ENCODE data around the gene ZFYVE27.

Gene ZFYVE27

DNA sequence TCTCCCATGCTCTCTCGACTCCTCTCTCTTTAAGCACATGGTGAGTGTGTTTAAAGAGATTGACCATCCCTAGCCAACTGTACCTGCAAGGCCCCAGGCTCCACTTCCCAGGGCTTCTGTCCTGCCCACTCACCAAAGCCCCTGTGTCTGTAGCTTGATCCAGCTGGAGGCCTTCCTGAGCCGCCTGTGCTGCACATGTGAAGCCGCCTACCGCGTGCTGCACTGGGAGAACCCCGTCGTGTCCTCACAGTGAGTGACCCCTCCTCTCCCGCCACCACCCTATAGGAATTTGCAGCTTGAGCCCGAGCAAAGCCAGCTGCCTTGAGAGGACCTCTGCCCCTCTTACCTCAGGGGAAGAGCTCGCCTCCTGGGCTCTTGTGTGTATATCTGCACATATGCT is 11.2 kb downstream of the ZFYVE27 start:
- DNase-seq = no peak

DNA sequence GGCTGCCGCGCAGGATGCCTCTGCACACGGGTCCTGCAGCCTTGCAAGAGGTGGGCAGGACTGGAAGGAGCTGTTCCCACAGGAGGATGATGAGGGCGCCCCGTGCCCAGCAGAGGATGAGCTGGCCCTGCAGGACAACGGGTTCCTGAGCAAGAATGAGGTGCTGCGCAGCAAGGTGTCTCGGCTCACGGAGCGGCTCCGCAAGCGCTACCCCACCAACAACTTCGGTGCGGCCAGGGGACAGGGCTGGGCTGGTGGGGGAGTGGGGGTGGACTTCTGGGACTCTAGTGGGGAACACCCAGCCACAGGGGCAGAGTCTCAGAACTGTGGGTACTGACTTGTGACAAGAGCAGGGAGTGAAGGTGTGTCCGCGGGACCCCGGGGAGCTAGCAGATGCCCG is 16.0 kb downstream of the ZFYVE27 start:
- no peak for DNase-seq

DNA sequence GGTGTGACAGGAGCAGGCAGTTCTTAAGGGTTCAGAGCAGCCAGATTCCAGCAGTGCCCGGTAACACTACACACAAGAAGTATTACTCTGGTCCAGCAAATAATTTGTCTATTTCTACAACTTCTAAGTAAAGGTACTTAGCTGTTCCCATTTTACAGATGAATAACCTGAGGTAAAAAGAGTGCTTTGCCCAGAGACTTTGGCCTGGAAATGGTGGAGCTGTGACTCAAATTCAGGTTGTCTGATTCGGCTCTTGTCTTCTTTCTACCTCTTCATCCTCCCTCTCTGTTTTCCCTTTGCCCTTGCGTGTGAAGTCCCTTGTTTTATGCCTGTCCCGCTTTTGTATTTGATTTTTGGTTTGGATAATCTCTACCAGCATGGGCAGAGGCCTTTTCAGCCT is 17.8 kb downstream of the ZFYVE27 start:
- no peak for DNase-seq

DNA sequence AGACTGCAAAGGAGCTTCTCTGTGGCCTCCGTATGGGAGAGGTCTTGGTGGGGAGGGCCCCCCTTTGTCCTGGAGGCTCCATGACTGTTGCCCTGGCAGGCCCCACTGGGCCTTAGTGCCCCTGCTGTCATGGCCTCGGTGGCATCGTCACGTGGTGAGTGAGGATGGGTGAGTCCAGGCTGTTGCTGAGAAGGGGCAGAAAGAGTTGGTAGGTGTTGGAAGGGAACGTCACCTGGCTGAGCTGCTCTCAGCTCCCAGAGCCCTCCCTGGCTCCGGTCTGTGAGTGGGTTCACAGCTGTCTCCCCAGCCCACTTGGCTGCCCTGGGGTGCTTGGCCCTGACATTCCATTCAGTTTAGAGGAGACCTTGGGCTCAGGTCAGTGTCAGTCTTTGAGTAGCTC is 18.8 kb downstream of the ZFYVE27 start:
- no peak for DNase-seq

DNA sequence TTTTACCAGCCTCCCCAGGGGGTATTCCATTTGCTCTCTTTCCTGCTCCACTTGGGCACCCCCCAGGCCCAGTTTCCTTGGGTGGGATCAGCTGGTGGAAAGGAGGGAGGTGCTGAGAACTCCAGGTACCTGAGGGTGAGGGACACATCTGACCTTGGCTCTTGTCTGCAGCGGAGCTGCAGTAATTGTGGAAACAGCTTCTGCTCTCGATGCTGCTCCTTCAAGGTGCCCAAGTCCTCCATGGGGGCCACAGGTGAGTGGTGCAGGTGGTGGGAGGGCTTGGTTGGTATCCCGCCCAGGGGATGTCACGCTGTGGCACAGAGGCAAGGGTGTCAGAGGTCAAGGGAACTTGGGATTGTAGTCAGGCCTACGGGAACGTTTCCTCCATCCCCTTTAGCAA is 20.5 kb downstream of the ZFYVE27 start:
- no peak for DNase-seq

DNA sequence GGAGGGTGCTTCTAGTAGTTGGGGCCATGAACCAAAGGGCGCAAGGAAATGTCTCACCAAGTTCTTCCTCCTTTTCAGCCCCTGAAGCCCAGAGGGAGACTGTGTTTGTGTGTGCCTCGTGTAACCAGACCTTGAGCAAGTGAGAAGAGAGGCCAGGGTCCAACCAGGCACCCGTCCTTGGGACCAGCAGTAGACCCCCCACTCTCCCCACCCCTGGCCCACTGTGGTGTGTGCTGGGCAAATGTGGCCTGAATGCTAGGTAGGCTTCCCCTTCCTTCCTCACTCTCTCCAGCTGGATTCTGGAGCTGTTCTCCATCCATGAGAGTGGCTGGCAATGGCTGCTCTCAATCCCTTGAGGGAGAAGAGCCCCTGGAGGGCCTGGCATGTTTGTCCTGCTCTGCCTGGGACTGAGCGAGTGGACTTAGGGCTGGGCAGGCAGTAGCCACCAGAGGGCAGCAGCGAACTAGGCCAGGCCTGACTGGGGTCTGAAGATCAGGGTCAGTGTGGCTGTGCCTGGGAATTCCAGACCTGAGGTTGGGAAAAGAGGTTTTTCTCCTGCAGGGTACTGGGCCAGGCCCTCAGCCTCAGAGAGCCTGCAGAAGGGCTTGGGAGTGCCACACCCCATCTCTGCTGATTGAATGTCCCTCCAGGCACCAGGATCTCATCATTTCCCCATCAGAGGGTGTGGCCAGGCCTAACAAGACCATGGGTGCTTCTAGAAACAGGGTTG is 22.4 kb downstream of the ZFYVE27 start:
- DNase-seq = peak; percentile 81

DNA sequence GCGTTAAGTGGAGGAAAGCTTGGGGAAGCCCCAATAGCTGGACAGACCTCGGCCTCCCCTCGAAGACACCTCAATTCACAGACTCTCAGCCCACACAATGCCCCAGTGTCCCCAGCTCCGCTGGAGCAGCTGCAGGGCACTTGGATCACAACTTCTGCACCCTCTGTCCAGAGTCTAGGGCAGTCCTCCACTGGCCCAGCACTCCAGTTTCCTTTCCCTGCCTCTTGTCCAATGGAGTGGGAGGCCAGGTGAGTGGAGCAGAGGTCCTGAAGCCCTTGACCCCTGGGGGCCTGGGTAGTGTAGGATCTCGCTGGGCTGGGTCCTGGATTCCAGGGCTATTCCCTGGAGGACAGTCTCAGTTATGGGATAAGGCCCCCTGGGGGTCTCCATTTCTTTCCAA is 23.0 kb downstream of the ZFYVE27 start:
- DNase-seq = no peak

DNA sequence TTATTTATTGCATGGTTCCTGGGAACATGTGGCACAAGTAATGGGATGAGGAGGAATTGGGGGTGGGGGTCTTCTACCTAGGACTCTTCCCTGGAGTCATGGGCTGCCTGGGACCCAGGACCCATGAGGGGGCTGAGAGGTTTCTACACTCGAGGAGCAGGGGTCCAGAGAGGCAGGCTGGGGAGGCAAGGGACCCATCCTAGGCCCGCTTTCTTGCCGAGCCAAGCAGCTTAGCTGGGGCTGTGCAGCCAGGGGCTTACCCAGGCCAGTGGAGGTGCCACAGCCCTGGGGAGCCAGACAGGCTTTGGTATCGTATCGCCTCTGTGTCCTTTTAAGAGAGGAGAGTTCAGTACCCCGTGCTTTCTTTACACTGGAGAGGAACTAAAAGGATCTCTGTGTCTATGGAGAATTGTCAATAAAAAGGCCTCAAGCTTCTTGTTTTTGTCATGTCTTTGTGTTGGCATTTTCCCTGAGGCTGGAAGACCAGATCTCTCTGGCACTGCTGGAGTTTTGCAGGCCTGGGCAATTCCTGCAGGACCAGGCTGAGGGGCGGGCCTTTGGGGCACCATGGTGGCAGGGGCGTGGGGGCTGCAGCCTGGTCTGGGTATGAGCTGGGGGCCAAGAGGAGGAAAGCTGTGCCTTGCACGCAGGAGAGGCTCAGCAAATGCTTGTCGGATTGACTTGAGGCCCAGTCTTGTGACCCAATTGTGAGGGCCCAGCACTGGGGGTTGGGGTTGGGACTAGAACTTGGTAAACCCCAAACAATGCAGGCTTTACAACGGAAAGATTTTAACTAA is 23.7 kb downstream of the ZFYVE27 start:
- no peak for DNase-seq

DNA sequence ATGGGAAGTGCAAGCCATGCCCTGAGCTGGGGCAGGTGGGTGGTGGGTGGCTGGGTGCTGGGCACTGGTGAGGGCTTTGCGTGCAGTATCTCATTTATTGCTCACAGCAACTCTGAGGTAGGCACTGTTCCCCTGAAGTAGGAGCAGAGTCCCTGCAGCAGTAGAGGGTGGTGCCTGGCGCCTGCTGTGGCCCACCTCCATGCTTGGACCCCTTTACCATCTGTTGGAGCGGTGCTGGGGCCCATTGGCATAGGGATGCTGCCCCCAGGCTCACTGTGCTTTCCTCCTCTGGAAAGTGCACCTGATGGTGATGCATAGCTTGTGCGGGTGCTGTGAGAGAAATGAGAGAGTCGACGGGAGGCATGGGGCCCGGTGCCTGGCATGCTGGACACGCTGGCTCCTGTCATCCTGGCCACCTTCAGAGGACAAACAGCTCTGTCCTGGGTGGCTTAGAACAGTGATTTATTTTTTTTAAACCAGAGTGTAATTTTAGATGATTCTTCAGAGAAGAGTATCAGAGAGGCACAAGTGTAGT is 24.5 kb downstream of the ZFYVE27 start:
- no peak for DNase-seq

DNA sequence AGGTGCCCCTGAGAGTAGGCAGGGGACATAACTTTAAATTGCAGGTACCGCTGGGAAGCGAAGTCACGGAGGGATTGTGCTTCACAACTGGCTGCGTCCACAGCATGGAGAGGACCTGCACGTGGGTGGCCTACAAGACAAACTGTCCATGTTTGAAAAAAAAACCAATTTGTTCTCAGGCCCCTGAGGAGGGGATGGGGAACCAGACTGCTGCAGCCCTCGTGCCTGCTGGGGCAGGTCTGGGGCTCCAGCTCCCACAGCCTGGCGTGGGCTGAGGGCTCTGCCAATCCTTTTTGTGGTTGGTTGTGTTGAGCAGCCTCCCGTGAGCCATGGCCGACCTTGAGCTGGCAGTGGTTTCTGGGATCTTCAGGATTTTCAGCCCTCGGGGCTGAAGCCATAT is 25.1 kb downstream of the ZFYVE27 start:
- DNase-seq = no peak

DNA sequence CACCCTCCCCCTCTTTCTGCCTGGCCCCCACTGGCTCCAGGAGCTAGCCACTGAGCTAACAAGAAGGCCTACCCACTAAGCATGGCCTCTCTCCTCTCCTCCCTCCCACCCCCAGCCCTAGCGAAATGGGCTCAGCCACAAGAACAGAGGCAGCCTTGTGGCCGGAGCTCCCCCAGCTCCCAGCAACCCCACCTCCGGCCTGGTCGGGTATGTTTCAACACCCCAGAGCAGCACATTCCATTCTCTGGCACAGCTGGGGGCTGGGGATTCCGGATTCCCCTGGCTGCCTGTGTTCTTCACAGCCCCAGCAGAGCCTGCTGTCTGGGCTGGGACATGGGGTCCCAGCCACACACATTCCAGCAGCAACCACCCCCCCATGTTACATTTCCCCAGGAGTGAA is 25.9 kb downstream of the ZFYVE27 start:
- no peak for DNase-seq

DNA sequence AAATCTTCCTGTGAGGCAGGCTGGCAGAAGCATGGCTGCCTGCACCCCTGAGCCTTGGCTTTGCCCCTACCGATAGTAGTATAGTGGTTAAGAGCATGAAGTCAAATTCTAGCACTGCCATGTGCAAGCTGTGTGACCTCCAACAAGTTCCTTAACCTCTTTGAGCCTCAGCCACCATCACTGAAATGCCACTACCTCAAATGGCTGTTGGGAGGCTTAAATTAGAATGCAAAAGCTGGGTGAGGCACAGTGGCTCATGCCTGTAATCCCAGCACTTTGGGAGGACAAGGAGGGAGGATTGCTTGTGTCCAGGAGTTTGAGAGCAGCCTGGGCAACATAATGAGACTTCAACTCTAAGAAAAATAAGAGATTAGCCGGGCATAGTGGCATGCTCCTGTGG is 26.5 kb downstream of the ZFYVE27 start:
- DNase-seq = no peak

DNA sequence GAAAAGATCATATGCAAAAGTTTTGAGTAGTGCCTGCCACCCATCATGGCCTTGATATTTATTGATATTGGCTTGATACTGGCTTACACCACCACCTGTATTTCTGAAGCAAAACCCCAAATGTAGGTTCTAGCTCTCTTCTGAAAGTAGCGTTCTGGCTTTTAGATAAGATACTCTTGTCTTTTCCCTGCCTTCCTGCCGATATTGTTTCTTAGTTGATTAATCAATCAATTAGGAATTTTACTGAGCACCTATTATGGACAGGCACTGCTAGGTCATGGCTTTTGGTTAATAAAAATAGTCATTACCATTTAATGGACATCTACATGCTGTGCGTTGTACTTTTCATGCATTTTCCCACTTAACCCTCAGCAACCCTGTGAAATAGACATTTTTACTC is 27.0 kb downstream of the ZFYVE27 start:
- no peak for DNase-seq

DNA sequence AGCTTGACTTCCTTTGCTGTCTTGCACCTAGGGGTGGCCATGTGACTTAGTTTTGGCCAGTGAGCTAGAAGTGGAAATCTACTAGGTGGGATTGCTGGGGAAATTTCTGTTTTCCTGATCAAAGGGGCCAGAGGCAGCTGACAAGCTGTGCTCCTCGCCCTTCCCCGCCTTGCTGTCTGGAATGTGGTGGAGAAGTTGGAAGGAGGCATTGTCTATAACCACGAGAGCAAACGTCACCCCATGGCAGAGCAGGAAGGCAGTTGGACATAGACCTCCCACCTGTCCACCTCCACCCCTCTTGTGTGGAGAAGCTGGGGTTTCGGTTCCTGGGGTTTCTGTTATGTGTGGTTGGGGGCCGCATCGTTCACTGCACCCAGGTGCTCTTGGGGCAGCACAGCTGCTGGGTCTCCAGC is 27.6 kb downstream of the ZFYVE27 start:
- no peak for DNase-seq

DNA sequence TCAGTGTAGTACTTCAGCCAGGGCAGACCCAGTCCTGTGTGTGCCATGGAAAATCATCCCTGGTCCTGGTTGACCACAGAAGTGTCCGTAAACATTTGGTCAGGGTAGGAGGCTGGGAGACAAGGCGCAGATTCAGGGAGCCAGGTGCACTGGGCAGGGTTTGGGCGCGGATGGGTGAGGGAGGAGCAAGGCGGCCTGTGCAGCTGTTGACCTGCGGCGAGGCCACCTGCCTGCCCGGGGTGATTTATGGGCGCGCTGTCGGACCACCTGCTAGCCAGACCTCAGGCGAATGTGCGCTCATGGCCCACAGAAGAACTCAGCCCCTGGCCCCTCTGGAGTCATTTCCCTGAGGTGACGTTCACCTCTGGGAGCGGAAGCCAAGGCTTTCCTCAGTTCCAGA is 28.3 kb downstream of the ZFYVE27 start:
- DNase-seq = no peak

DNA sequence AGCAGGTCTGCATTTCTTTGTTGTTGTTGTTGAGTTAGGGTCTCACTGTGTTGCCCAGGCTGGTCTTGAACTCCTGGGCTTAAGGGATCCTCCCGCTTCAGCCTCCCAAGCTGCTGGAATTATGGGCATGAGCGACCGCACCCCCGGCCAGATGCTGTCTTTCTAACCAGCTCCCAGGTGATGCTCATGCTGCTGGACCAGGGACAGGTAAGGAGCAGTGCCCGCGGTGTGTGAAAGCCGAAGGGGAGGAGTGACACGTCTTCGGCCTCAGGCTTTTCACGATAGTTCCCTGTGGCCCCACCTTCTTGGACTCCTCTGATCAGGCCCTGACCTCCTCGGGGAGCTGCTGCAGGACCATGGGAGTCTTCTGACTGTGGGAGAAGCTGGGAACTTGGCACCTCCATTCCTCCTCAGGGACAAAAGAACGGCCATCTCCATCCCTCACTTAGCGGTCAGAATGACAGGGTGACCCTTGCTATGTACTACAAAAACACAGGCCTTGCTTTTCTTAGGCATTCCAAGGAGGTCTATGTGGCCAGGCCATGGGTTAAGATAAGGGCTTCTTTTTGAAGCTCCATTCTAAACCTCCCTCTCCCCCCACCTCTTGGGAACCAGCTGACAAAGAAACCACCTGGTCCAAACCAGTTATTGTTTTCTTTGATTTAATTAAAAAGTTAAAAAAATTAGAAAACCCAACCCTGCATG is 29.3 kb downstream of the ZFYVE27 start:
- no peak for DNase-seq

DNA sequence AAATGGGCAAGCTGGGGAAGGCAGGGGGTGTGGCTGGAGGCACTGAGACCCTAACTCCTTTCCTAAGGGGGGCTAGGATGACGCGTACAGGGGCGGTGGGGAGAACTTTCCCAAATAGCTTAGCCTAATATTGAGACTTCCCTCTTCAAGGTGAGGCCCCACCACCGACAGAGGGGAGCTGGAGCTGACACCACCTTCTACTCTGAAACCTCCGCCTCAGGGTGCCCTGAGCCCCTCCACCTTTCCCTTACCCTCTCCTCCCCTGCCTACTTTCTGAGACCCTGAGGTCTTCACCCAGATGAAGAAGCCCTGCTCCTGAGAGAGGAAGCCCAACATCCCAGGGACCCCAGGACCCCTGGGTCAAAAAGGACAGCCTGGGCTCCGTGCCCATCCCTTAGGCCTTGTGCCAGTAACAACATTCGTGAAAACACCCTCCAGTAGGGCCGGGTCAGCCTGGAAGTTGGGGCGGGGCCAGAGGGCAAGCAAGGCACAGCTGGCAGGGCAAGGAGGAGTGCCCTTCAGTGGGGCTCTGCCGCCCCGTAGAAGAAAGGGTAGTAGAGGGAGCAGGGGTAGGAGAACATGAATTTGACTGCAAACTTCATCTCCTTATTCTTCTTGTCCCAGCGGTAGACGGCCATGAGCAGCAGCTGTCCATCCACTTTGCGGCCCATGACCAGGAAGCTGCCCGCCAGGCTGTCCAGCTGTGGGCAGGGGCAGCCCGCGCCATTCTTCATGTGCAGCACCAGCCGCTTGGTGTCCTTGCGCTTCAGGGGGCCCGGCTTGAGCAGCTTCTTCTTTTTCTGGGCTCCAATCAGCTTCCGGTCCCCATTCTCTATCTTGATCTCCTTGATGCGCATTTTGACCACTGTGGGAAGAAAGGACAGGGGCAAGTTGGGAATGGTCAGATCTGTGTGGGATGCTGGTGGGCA is 30.3 kb downstream of the ZFYVE27 start:
- DNase-seq = no peak

DNA sequence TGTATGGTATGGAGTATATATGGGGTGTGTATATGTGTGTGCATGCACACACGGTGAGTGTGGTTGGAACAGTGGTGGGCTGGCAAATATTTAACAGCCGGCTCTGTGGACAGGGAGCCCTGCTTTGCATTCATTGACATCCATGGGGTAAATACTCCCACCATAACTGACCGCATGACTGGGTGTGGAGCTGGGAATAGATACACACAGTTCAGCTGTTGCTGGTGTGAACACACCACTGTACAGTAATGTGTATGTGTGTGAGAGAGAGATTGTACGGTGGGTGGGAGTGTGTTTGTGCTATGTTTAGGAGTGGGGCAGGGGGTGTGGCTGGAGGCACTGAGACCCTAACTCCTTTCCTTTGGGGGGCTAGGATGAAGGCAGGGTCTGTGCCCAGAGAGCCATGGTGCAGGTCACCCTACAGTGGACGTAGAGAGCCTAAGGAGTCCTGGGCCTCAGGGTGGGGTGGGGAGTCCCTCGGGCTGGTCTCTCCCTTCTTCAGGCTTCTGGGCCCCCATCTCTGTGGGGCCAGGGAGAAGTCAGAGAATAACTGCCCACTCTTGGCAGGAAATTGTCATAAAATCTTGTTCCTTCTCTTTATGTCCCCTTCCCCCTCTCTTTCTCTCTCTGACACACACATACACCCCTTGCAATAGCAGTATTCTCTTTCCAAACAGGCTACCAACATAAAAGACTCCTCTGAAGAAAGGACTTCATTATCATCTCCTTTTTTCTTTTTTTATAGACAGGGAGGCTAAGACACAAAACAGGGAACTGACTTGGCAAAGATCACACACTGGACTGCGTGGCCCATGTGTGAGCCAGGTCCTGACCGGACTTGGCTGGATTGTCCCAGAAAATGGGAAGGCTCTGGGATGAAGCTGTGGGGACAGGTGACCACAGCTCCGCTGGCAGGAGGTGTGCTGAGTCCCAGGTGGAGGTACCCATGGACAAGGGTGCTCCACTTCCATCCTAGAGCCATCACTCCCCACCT is 31.7 kb downstream of the ZFYVE27 start:
- DNase-seq = no peak

DNA sequence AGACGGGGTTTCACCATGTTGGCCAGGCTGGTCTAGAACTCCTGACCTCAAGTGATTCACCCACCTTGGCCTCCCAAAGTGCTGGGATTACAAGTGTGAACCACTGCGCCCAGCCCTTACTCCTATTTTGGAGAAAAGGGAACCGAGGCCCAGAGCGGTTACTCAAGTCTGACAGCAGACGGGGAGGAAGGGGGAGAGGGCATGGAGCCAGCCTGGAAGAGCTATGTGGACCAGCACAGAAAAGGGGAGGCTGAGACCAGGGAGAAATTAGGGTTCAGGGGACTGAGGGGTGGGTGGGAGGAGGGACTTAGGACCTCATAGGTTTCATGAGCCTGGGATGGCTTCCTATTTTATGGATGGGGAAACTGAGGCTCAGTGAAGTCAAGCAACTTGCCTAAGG is 33.3 kb downstream of the ZFYVE27 start:
- DNase-seq = no peak

DNA sequence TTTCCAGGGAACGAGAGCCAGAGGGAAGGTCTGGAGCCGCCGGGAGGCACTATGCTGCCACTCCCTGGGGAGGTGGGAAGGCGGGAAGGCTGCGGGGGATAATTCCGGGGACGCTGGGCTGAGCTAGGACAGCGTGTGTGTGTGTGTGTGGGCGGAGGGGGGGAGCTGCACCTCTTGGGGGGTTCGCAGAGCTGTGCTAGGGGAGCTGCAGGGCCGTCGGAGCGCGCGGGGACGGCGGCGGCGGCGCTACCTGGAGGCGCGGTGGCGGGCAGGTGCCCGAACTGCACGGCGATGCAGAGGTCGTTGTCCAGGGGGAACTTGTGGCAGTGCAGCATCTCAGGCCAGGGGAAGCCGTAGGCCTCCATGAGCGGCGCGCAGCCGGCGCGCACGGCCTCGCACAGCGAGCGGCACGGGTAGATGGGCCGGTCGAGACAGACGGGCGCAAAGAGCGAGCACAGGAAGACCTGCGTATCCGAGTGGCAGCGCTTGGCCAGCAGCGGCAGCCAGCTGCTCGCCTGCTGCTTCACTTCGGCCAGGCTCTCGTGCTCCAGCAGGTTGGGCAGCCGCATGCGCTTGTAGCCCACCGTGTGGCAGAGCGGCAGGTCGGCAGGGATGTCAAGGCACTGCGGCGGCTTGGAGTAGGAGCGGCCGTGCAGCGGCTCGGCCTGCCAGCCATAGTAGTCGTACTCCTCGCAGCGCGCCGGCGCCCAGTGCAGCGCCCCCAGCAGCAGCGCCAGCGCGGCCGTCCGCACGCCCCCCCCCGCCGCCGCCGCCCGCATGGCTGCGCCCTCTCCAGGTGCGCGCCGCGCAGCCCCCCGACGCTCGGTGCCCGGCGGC is 34.3 kb downstream of the ZFYVE27 start:
- peak; percentile 54 for DNase-seq
